Measurements from ENCODE around the gene ERC1. TPM values are rescaled to one million over a fixed set of nuclear protein-coding genes. Genes with fewer than 3 reads are reported as not detected.

The ERC1 gene
- total and polyA plus RNA-seq, 2 donors (not counting 3 experiments of a cell fraction or from before 2014, with no cell fraction given), result 11.7 to 66.1 TPM

DNA sequence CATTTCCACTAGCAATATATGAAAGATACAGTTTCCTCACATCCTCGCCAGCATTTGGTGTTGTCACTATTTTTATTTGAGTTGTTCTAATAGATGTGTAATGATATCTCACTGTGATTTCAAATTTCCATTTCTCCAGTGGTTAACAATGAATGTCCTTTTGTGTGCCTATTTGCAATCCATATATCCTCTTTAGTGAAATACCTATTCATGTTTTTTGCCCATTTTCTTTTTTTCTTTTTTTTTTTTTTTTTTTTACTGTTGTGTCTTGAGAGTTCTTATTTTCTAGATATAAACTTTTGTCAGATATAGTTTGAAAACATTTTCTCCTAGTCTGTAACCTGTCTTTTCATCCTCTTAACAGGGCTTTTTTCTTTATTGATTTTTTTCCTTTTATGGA, 524.4 kb downstream of the ERC1 start:
- intact Hi-C loops (cut with micrococcal nuclease), result no loop called here

More for the DNA sequence above, 524.4 kb downstream of the ERC1 start:
- DNase-seq (ENCODE audit: low read depth, low spot score), result no peak
- no peak for FAIRE-seq
- H3K9me3 ChIP-seq (replicated peaks; ENCODE audit: control insufficient read depth, insufficient read depth, low read length), result no peaks in the 10 kb centered on the region
- no peaks in the 10 kb centered on the region for H3K79me2 ChIP-seq (ENCODE audit: control insufficient read depth, insufficient read depth, low read length)
- dilution Hi-C loops (cut with MboI; ENCODE audit: extremely low pct_ligation_motif_present, low sequenced_read_pairs), result no loop called here
- H3K9me1 ChIP-seq (replicated peaks; ENCODE audit: control insufficient read depth, extremely low read depth, insufficient read depth, low read length), result no peaks in the 10 kb centered on the region
- TF ChIP-seq POLR2A (IDR thresholded peaks at IDR 0.05; ENCODE audit: low read depth, low read length) (no peak), CTCF (IDR thresholded peaks at IDR 0.05; ENCODE audit: extremely low read depth in 1 of 2, insufficient read depth in 1 of 2, low read depth in 1 of 2, low read length in 2 of 2) (no peak), MYC (IDR thresholded peaks at IDR 0.05; ENCODE audit: low read depth, low read length) (no peak), FOS (IDR thresholded peaks at IDR 0.05; ENCODE audit: borderline replicate concordance, insufficient read depth, low read length) (no peak), GATA2 (IDR thresholded peaks at IDR 0.05; ENCODE audit: insufficient read depth, insufficient read length, low read depth, low read length) (no peak), JUN (IDR thresholded peaks at IDR 0.05; ENCODE audit: borderline replicate concordance, insufficient read depth, insufficient read length, low read depth) (no peak), EZH2 (IDR thresholded peaks at IDR 0.05; ENCODE audit: borderline replicate concordance, low read depth, low read length, severe bottlenecking) (no peak), POLR2AphosphoS5 (IDR thresholded peaks at IDR 0.05; ENCODE audit: insufficient read depth, low read depth, low read length) (no peak)
- TF ChIP-seq, protein P1, sequence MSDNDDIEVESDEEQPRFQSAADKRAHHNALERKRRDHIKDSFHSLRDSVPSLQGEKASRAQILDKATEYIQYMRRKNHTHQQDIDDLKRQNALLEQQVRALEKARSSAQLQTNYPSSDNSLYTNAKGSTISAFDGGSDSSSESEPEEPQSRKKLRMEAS (IDR thresholded peaks at IDR 0.05; ENCODE audit: insufficient read depth, insufficient read length), result no peak
- ChIA-PET POLR2A (no interaction called here), CTCF (no interaction called here)
- no peaks in the 10 kb centered on the region for H3K4me1 ChIP-seq (ENCODE audit: control insufficient read depth, extremely low read depth, insufficient read depth, low read length)
- H3K36me3 ChIP-seq (ENCODE audit: control insufficient read depth in 2 of 2, extremely low read depth in 1 of 2, insufficient read depth in 2 of 2, low read length in 2 of 2), result no peaks in the 10 kb centered on the region
- peaks cover 12 to 17% of the 10 kb centered on the region in 2 experiments for H3K27me3 ChIP-seq (ENCODE audit: control insufficient read depth in 2 of 2, insufficient read depth in 2 of 2, low read length in 2 of 2)
- H3K27ac ChIP-seq (ENCODE audit: insufficient read depth, low read depth, low read length), result no peak overlapping the region
- no peak overlapping the region for H3K4me3 ChIP-seq (replicated peaks in 1 of 3; ENCODE audit: insufficient read depth in 1 of 3, low read depth in 1 of 3, low read length in 3 of 3)
- no TSS peak for BruUV-seq (replicated peaks)
- H3K9ac ChIP-seq (replicated peaks; ENCODE audit: extremely low read depth, insufficient read depth, low read length), result no peak overlapping the region
- H4K20me1 ChIP-seq (replicated peaks; ENCODE audit: control insufficient read depth, extremely low read depth, insufficient read depth, low read length), result no peaks in the 10 kb centered on the region
- H2AFZ ChIP-seq (ENCODE audit: low read depth, low read length), result no peak overlapping the region
- no peak overlapping the region for H3K4me2 ChIP-seq (ENCODE audit: insufficient read depth, low read length)
